Suppressor macrophage (primary cell): ENCODE measurements around the gene ACER3.
"Not testable (repeated sequence)": the region's sequence is repeated elsewhere in the genome, so short reads cannot be mapped to it uniquely, and the experiment has no call there.

Experiments used
- DNase-seq, 4 experiments: peaks; one replicate each; pipeline ENCODE4 v3.0.0-alpha.2; 2020 to 2022

Gene ACER3

GRCh38 chr11:76836613-76837291, 24.0 kb upstream of the ACER3 start:
- no peak for DNase-seq

- no peak for DNase-seq
Observed at GRCh38 chr11:76837696-76838677, 22.7 kb upstream of the ACER3 start.

DNA sequence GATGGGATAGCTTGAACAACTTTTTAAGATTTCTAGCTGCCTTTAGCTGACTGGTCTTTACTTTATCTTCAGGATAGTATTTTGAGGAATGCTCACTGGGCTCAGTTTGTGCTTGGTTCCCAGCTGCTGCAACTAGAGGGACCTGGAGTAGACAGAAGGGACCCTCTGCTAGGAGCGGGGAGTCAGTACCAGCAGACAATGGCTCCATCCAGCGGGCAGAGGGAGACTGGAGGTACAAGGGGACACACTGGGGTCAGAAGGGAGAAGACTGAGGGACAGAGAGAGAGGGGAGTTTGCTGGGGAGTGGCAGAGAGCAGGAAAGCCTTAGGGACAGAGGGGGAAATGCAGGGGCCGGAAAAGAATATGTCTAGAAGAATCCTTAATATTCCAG, 22.0 kb upstream of the ACER3 start:
- DNase-seq, result no peak

DNA sequence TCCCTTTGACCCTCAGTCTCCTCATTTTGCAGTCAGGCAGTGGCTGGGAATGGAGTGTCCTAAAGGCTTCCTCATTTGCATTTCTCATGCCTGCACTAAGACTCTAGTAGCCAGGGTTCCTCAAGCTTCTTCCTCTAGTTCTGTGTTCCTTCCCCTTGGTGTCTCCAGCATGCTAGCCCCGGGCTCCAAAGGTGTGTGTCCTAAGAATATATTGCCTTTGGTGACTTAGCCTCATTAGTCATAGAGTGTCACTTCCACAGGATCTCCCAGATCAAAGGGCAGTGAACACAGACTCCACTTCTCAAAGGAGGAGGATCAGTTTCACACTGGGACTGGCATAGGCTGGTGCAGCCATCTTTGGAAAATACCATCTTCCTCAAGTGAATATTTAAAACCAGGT, 21.4 kb upstream of the ACER3 start:
- peak; percentile 64 to 80 (median 74) for DNase-seq

GRCh38 chr11:76841923-76842452, 18.7 kb upstream of the ACER3 start:
- DNase-seq, result no peak

DNA sequence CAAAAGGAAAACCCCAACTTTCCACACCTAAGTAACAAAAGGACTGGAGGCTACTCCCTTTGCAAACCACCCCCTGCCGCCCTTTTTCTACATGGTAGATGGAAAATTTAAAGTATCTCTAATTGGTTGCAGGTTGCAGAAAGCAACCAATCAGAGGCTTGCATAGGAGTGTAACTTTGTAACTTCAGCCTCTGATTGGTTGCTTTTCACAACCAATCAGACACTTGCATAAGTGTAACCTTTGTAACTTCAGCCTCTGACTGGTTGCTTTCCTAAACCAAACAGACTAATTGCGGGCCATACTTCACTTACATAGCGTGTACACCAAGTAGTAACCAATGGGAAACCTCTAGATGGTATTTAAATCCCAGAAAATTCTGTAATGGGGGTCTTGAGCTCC, 16.8 kb upstream of the ACER3 start:
- DNase-seq, result no peak

DNA sequence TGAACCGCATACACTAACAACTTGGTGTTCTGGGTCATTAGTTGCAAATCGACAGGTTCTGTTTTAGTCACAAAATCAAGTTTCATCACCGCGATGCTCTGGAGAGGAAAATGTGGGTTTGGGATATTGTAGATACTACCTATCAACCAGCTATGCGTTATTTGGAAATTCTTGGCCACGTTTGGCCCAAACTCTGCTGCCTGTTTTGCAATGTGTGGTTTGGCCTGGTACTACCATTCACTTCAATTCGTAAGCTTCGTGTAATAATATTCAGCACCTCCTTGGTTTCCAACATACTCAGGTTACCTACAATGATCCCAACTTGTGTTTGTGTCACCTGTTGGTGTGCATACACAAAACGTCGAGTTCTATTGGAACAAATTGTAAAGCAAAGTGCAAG, 16.2 kb upstream of the ACER3 start:
- DNase-seq, result no peak

DNA sequence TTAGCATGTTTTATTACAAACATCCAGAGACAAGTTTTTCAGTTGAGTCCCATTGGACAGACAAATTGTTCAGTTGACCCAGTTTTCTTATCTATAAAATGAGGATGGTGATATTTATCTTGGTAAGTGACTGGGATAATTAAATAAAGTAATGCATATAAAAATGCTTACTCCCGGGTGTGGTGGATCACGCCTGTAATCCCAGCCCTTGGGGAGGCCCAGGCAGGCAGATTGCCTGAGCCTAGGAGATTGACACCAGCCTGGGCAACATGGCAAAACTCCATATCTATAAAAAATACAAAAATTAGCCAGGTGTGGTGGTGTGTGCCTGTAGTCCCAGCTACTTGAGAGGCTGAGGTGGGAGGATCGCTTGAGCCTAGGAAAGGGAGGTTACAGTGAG, 15.6 kb upstream of the ACER3 start:
- DNase-seq, result no peak

- DNase-seq, result no peak
Observed at GRCh38 chr11:76846441-76846840, 14.3 kb upstream of the ACER3 start.

- DNase-seq, result no peak
Observed at GRCh38 chr11:76849376-76849775, 11.3 kb upstream of the ACER3 start.

GRCh38 chr11:76850130-76850529, 10.6 kb upstream of the ACER3 start:
- no peak for DNase-seq

- no peak for DNase-seq
Observed at GRCh38 chr11:76850815-76851214, 9.9 kb upstream of the ACER3 start.

- DNase-seq, result no peak
Observed at GRCh38 chr11:76854709-76855108, 6.0 kb upstream of the ACER3 start.

- not testable (repeated sequence) for DNase-seq
Observed at GRCh38 chr11:76855670-76856069, 5.0 kb upstream of the ACER3 start.

- peak in 2 of 4 experiments; percentile 53 to 64 for DNase-seq
Observed at GRCh38 chr11:76856106-76856505, 4.6 kb upstream of the ACER3 start.

DNA sequence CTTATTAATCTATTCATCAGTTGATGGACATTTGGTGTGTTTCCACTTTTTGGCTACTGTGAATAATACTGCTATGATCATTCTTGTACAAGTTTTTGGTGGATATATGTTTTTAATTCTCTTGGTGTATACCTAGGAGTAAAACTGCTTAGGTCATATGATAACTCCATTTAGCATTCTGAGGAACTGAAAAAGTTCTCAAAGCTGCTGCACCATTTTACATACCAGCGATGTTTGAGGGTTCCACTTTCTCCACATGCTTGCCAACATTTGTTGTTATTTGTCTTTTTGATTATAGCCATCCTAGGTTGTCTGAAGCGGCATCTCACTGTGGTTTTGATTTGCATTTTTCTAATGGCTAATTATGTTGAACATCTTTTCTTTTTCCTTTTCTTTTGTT, 4.1 kb upstream of the ACER3 start:
- DNase-seq, result peak in 2 of 4 experiments; percentile 26 to 48

DNA sequence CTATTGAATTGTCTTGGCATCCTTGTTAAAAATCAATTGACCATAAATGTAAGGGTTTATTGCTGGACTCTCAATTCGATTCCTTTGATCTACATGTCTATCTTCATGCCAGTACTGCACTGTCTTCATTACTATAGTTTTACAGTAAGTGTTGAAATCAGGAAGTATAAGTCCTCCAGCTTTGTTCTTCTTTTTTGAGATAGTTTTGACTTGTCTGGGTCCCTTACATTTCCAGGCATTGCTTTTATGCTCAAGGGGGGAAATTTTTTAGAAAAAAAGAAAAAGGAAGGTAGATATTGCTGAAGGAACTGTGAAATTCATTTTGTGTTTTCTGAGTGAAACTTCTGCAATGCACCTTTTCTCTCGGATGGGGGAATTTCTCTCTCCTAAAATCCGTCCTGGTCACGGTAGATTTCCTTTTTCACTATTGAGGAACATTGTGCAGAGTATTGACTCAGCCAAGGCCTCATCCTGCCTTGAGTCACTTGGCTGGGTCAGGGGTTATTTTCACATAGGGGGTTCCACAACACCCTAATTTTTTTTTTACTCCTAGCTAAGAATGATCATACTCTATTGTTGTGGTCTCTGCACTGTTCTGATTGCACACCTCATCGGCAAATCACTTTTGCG, 2.8 kb upstream of the ACER3 start:
- peak; percentile 52 to 83 (median 74) for DNase-seq

DNA sequence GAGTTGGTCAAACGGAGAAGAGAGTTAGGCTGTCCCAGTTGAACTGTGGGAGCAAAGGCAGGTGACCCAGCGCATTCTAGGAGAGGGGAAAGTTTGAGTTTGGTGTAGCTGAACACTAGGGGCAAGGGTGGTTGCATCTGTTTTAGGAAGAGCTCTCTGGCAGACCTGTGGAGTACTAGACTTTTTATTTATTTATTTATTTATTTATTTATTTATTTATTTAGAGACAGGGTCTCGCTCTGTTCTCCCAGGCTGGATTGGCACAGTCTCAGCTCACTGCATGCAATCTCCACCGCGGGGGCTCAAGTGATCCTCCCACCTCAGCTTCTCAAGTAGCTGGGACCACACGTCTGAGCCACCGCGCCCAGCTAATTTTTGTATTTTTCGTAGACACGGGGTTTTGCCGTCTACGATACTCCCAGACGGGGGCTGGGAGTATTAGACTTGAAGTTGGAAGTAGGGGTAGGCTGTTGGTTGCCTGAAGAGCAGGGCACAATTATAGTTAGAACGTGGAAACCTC, 950 bp upstream of the ACER3 start:
- no peak for DNase-seq

DNA sequence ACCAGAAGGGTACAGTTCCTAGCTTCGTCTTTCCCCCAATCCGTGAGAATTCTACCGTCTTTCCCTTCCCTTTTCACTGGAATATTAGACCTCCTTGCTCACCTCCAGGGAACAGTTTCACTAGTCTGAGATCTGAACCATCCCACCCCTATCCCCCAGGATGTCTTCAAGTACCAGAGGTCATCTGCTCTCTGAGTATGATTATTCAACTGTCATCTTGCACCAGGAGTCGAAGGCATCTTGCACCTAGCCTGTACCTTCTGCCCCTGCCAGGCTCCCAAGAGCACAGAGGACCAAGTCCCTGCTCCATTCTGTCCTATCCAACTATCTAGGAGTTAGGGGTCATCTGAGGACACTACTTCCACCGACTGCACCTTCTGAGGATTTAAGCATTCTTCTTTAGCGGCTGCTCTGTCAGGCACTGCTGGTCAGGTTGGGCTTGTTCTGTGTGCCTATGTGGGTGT, 804 bp downstream of the ACER3 start:
- peak in 2 of 4 experiments; percentile 7 to 24 for DNase-seq

DNA sequence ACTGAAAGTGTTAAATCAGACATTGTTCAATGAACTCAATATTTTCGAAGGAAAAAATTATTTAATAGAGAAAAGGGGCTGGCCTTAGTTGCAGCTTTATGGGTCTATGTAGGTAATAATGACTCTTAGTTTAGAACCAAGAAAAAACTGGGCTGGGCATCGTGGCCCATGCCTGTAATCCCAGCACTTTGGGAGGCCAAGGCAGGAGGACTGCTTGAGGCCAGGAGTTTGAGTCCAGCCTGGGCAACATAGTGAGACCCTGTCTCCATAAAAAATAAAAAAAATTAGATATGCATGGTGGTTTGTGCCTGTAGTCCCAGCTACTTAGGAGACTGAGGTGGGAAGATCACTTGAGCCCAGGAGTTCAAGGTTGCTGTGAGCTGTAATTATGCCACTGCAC, 2.1 kb downstream of the ACER3 start:
- not testable (repeated sequence) for DNase-seq

DNA sequence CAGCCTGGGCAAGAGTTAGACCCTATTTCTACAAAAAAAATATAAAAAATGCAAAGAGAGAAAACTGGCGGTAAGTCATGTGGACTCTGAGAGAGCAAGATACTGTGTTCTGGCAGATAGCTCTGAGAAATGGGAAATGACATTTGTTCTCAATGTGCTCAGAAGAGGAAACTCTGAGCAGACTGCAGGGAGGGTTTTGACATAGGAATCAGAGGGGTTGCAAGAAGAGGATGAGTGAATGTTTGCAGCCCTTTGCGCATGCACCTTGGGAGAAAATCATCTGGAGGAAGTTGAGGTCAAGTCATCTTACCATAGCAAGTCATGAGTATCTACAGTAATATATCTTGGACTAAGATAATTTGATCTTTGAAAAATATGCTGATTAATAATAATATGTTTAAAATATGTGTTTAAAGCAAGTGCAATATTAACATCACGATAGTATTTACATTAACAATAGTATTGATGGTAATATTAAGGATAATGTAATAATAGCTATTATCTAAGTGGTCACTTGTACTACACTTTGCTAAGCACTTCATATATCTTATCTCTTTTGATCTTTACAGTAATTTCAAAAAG, 2.6 kb downstream of the ACER3 start:
- peak; percentile 89 to 97 (median 92) for DNase-seq
